ENCODE measurements around the gene OTOGL.

Gene OTOGL

GRCh38 chr12:80332827-80333226 lies 233.5 kb downstream of the OTOGL start:
- no peaks in the 10 kb centered on the region for H3F3A ChIP-seq (ENCODE audit: insufficient read depth, low read length)
- H3K4me2 ChIP-seq (ENCODE audit: low read depth, low read length), result no peak overlapping the region
- no peaks in the 10 kb centered on the region for H3K36me3 ChIP-seq (replicated peaks; ENCODE audit: insufficient read depth, low read length)
- no peaks in the 10 kb centered on the region for H3K4me1 ChIP-seq (ENCODE audit: low read length)
- H3K27ac ChIP-seq (ENCODE audit: low read length), result no peak overlapping the region
- no peak overlapping the region for H2AFZ ChIP-seq (ENCODE audit: low read length)
- H3K4me3 ChIP-seq (ENCODE audit: low read length), result no peak overlapping the region
- no peaks in the 10 kb centered on the region for H3K9me2 ChIP-seq (replicated peaks; ENCODE audit: insufficient read depth, low read length)
- no peak overlapping the region for H3K9ac ChIP-seq (ENCODE audit: low read length)
- DNase-seq, result no peak
- H4K20me1 ChIP-seq (ENCODE audit: insufficient read depth, low read length), result no peaks in the 10 kb centered on the region
- H3K9me3 ChIP-seq (replicated peaks; ENCODE audit: insufficient read depth, low read length), result no peaks in the 10 kb centered on the region
- no peaks in the 10 kb centered on the region for H3K27me3 ChIP-seq (replicated peaks; ENCODE audit: insufficient read depth, low read length)
- H3K79me2 ChIP-seq (ENCODE audit: low read length), result no peaks in the 10 kb centered on the region
- TF ChIP-seq CTCF (IDR thresholded peaks at IDR 0.05; ENCODE audit: low read length), result no peak
- no peak for TF ChIP-seq EZH2phosphoT487 (IDR thresholded peaks at IDR 0.05; ENCODE audit: low read length)
- TF ChIP-seq EZH2 (optimal IDR thresholded peaks at IDR 0.05; ENCODE audit: low read depth, low read length), result no peak

GRCh38 chr12:80352474-80352873 lies 253.1 kb downstream of the OTOGL start:
- no peaks in the 10 kb centered on the region for H3F3A ChIP-seq (ENCODE audit: insufficient read depth, low read length)
- TF ChIP-seq EZH2 (optimal IDR thresholded peaks at IDR 0.05; ENCODE audit: low read depth, low read length) (no peak), EZH2phosphoT487 (IDR thresholded peaks at IDR 0.05; ENCODE audit: low read length) (no peak), CTCF (IDR thresholded peaks at IDR 0.05; ENCODE audit: low read length) (no peak)
- H3K9me3 ChIP-seq (replicated peaks; ENCODE audit: insufficient read depth, low read length), result no peaks in the 10 kb centered on the region
- no peak overlapping the region for H3K4me3 ChIP-seq (ENCODE audit: low read length)
- no peaks in the 10 kb centered on the region for H3K36me3 ChIP-seq (replicated peaks; ENCODE audit: insufficient read depth, low read length)
- no peaks in the 10 kb centered on the region for H3K9me2 ChIP-seq (replicated peaks; ENCODE audit: insufficient read depth, low read length)
- H3K27me3 ChIP-seq (replicated peaks; ENCODE audit: insufficient read depth, low read length), result no peaks in the 10 kb centered on the region
- no peak overlapping the region for H3K4me2 ChIP-seq (ENCODE audit: low read depth, low read length)
- no peak overlapping the region for H3K9ac ChIP-seq (ENCODE audit: low read length)
- no peak overlapping the region for H2AFZ ChIP-seq (ENCODE audit: low read length)
- H4K20me1 ChIP-seq (ENCODE audit: insufficient read depth, low read length), result no peaks in the 10 kb centered on the region
- no peaks in the 10 kb centered on the region for H3K79me2 ChIP-seq (ENCODE audit: low read length)
- no peak overlapping the region for H3K27ac ChIP-seq (ENCODE audit: low read length)
- DNase-seq, result no peak
- H3K4me1 ChIP-seq (ENCODE audit: low read length), result no peaks in the 10 kb centered on the region

GRCh38 chr12:80353254-80353653 lies 253.9 kb downstream of the OTOGL start:
- no peaks in the 10 kb centered on the region for H3K9me3 ChIP-seq (replicated peaks; ENCODE audit: insufficient read depth, low read length)
- no peak overlapping the region for H3K9ac ChIP-seq (ENCODE audit: low read length)
- no peak overlapping the region for H3K27ac ChIP-seq (ENCODE audit: low read length)
- no peaks in the 10 kb centered on the region for H3K36me3 ChIP-seq (replicated peaks; ENCODE audit: insufficient read depth, low read length)
- H3K4me2 ChIP-seq (ENCODE audit: low read depth, low read length), result no peak overlapping the region
- no peak overlapping the region for H2AFZ ChIP-seq (ENCODE audit: low read length)
- no peak for TF ChIP-seq CTCF (IDR thresholded peaks at IDR 0.05; ENCODE audit: low read length)
- TF ChIP-seq EZH2phosphoT487 (IDR thresholded peaks at IDR 0.05; ENCODE audit: low read length), result no peak
- no peak for TF ChIP-seq EZH2 (optimal IDR thresholded peaks at IDR 0.05; ENCODE audit: low read depth, low read length)
- no peaks in the 10 kb centered on the region for H3F3A ChIP-seq (ENCODE audit: insufficient read depth, low read length)
- DNase-seq, result no peak
- no peaks in the 10 kb centered on the region for H3K4me1 ChIP-seq (ENCODE audit: low read length)
- H4K20me1 ChIP-seq (ENCODE audit: insufficient read depth, low read length), result no peaks in the 10 kb centered on the region
- H3K4me3 ChIP-seq (ENCODE audit: low read length), result no peak overlapping the region
- H3K79me2 ChIP-seq (ENCODE audit: low read length), result no peaks in the 10 kb centered on the region
- H3K27me3 ChIP-seq (replicated peaks; ENCODE audit: insufficient read depth, low read length), result no peaks in the 10 kb centered on the region
- no peaks in the 10 kb centered on the region for H3K9me2 ChIP-seq (replicated peaks; ENCODE audit: insufficient read depth, low read length)

Data from MM.1S (cell line).